Neural cell (in vitro differentiated cells): Measurements from ENCODE around the gene ZNF567. TPM values are rescaled to one million over a fixed set of nuclear protein-coding genes. Genes with fewer than 3 reads are reported as not detected.

Source experiments
- H2AFZ ChIP-seq: fragments of 200-600, 300-800 bp; sonication (generic), shearing (Covaris generic); 2 replicates; pipeline ENCODE4 v1.6.0; 2014; ENCODE audit warnings: low read depth, mild to moderate bottlenecking, antibody characterized with exemption, low read length, moderate library complexity
- H3F3A ChIP-seq: fragments of 200-600 bp; shearing (Covaris generic); 2 replicates; pipeline ENCODE4 v1.6.1; 2016; ENCODE audit warnings: mild to moderate bottlenecking, moderate library complexity, mixed read lengths, antibody characterized with exemption, low read length; ENCODE audit not compliant: insufficient read depth, poor library complexity, severe bottlenecking
- H3K27ac ChIP-seq: fragments of 200-600, 300-800 bp; sonication (generic), shearing (Covaris generic); 2 replicates; pipeline ENCODE4 v1.5.1; 2014; ENCODE audit warnings: mild to moderate bottlenecking, low read length, moderate library complexity
- H3K27me3 ChIP-seq: fragments of 300-800, 200-600 bp; sonication (generic), shearing (Covaris generic); 2 replicates; pipeline ENCODE4 v1.6.0; 2014; ENCODE audit warnings: mild to moderate bottlenecking, low read depth, low read length, moderate library complexity; ENCODE audit not compliant: insufficient read depth
- H3K36me3 ChIP-seq: fragments of 300-800, 200-600 bp; sonication (generic), shearing (Covaris generic); 2 replicates; pipeline ENCODE4 v1.5.1; 2014; ENCODE audit warnings: mild to moderate bottlenecking, antibody characterized with exemption, low read length, moderate library complexity; ENCODE audit not compliant: insufficient read depth
- H3K4me2 ChIP-seq: fragments of 300-800, 200-600 bp; sonication (generic), shearing (Covaris generic); 2 replicates; pipeline ENCODE4 v1.6.0; 2014; ENCODE audit warnings: mild to moderate bottlenecking, low read length
- H3K4me3 ChIP-seq: fragments of 300-800, 200-600 bp; sonication (generic), shearing (Covaris generic); 2 replicates; pipeline ENCODE4 v1.5.1; 2014; ENCODE audit warnings: mild to moderate bottlenecking, low read length, moderate library complexity
- H3K79me2 ChIP-seq: fragments of 200-600 bp; shearing (Covaris generic); replicated peaks from 2 replicates; pipeline ENCODE4 v1.6.0; 2014; ENCODE audit warnings: mild to moderate bottlenecking, low read length, moderate library complexity; ENCODE audit not compliant: insufficient read depth
- H3K9ac ChIP-seq: fragments of 300-800, 200-600 bp; sonication (generic), shearing (Covaris generic); 2 replicates; pipeline ENCODE4 v1.6.1; 2016; ENCODE audit warnings: mild to moderate bottlenecking, low read length, mixed read lengths
- H3K9me2 ChIP-seq: fragments of 200-600 bp; shearing (Covaris generic); 2 replicates; pipeline ENCODE4 v1.6.1; 2016; ENCODE audit warnings: mild to moderate bottlenecking, low read length, mixed read lengths; ENCODE audit not compliant: insufficient read depth
- H3K9me3 ChIP-seq: fragments of 200-600, 300-800 bp; sonication (generic), shearing (Covaris generic); 2 replicates; pipeline ENCODE4 v1.6.1; 2016; ENCODE audit warnings: mild to moderate bottlenecking, mixed run types, low read length, moderate library complexity, mixed read lengths
- H4K20me1 ChIP-seq: fragments of 200-600 bp; shearing (Covaris generic); 2 replicates; pipeline ENCODE4 v1.6.1; 2016; ENCODE audit warnings: mild to moderate bottlenecking, mixed run types; ENCODE audit not compliant: insufficient read depth
- EP300 ChIP-seq: fragments of 450-650 bp; conservative IDR thresholded peaks from 2 replicates; pipeline ENCODE4 v1.6.1; 2014; ENCODE audit warnings: antibody characterized with exemption, mild to moderate bottlenecking, moderate library complexity; ENCODE audit not compliant: poor library complexity, severe bottlenecking
- EZH2 ChIP-seq: fragments of 200-600, 300-800 bp; shearing (Covaris generic), sonication (generic); IDR thresholded peaks from 2 replicates; pipeline ENCODE4 v1.6.1; 2014; ENCODE audit warnings: antibody characterized with exemption, low read length, borderline replicate concordance, mild to moderate bottlenecking; ENCODE audit not compliant: insufficient read depth, poor library complexity, severe bottlenecking
- MXI1 ChIP-seq: fragments of 450-650 bp; conservative IDR thresholded peaks from 2 replicates; pipeline ENCODE4 v1.6.1; 2014; ENCODE audit warnings: antibody characterized with exemption, mild to moderate bottlenecking; ENCODE audit not compliant: poor library complexity, severe bottlenecking
- POLR2AphosphoS5 ChIP-seq: IDR thresholded peaks from 2 replicates; pipeline ENCODE4 v1.6.1; 2012
- RAD21 ChIP-seq: fragments of 450-650 bp; conservative IDR thresholded peaks from 2 replicates; pipeline ENCODE4 v1.6.1; 2014; ENCODE audit warnings: antibody characterized with exemption, mild to moderate bottlenecking, moderate library complexity
- SMC3 ChIP-seq: fragments of 450-650 bp; conservative IDR thresholded peaks from 2 replicates; pipeline ENCODE4 v1.6.1; 2014; ENCODE audit warnings: antibody characterized with exemption, mild to moderate bottlenecking, moderate library complexity; ENCODE audit not compliant: poor library complexity
- TAF1 ChIP-seq: IDR thresholded peaks from 2 replicates; pipeline ENCODE4 v1.6.1; 2012; ENCODE audit warnings: low read depth
- polyA plus RNA-seq: library from polyadenylated mRNA; depleted of rRNA; stranded (reverse); fragments of >200 nt; gene quantifications from 2 replicates; pipeline ENCODE4 v1.2.3, GENCODE V29; 2014
- TF ChIP-seq, protein P1 (sequence below): fragments of 450-650 bp; IDR thresholded peaks from 2 replicates; pipeline ENCODE4 v1.5.1; 2014; ENCODE audit warnings: antibody characterized with exemption, mild to moderate bottlenecking, moderate library complexity; ENCODE audit not compliant: poor library complexity, severe bottlenecking
- TF ChIP-seq, protein P2 (sequence below): IDR thresholded peaks from 2 replicates; pipeline ENCODE4 v1.6.1; 2012; ENCODE audit warnings: borderline replicate concordance

Gene ZNF567
- polyA plus RNA-seq, 1 donor from 2014 or later: 18.4 TPM

DNA sequence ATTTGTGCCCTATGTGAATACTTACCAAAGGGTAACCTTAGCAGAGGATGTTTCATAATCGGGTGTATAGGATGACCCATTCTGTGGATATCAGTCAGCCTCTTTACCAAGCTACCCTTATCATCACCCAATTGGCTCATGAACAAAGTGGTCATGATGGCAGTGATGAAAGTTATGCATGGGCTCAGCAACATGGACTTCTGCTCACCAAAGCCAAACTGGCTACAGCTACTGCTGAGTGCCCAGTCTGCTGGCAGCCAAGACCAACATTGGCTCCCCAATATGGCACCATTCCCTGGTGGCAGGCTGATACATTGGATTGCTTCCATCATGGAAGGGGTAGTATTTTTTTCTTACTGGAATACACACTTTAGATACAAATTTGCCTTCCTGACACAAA, 15.0 kb upstream of the ZNF567 start:
- Histone ChIP-seq H3F3A (no peaks in the 10 kb centered on the region), H3K27me3 (no peaks in the 10 kb centered on the region), H3K9me3 (peaks cover 19% of the 10 kb centered on the region), H3K79me2 (peaks cover 16% of the 10 kb centered on the region), H4K20me1 (no peaks in the 10 kb centered on the region), H3K27ac (no peak overlapping the region), H3K4me2 (no peak overlapping the region), H3K9me2 (no peaks in the 10 kb centered on the region), H3K9ac (no peak overlapping the region), H3K36me3 (no peaks in the 10 kb centered on the region), H2AFZ (no peak overlapping the region), H3K4me3 (no peak overlapping the region)
- TF ChIP-seq TAF1 (no peak), EZH2 (no peak), SMC3 (no peak), MXI1 (no peak)
- TF ChIP-seq, protein P1, sequence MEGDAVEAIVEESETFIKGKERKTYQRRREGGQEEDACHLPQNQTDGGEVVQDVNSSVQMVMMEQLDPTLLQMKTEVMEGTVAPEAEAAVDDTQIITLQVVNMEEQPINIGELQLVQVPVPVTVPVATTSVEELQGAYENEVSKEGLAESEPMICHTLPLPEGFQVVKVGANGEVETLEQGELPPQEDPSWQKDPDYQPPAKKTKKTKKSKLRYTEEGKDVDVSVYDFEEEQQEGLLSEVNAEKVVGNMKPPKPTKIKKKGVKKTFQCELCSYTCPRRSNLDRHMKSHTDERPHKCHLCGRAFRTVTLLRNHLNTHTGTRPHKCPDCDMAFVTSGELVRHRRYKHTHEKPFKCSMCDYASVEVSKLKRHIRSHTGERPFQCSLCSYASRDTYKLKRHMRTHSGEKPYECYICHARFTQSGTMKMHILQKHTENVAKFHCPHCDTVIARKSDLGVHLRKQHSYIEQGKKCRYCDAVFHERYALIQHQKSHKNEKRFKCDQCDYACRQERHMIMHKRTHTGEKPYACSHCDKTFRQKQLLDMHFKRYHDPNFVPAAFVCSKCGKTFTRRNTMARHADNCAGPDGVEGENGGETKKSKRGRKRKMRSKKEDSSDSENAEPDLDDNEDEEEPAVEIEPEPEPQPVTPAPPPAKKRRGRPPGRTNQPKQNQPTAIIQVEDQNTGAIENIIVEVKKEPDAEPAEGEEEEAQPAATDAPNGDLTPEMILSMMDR: no peak

DNA sequence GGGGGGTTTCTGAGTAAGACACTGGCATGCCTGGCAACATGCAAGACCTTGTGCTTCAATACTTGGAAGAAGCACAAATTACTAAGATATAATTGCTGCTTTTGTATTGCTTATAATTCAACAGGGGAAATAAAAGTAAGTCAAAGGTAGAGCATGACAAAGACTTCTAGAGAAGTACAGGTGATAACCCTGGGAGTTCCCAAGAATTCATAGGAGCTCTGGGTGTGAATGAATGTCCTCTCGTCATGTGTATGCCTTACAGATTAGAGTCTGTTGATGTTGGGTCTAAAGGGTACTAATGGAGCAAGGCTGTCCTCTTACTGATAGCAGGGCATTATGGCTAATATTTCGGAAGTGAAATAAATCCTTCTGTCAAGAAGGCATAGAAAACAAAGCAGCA, 13.2 kb upstream of the ZNF567 start:
- no peaks in the 10 kb centered on the region for H3F3A ChIP-seq
- H3K27ac ChIP-seq: no peak overlapping the region
- TF ChIP-seq MXI1 (no peak), EZH2 (no peak), RAD21 (no peak), EP300 (no peak), POLR2AphosphoS5 (no peak), TAF1 (no peak), SMC3 (no peak)
- TF ChIP-seq, protein P1: no peak
- TF ChIP-seq, protein P2, sequence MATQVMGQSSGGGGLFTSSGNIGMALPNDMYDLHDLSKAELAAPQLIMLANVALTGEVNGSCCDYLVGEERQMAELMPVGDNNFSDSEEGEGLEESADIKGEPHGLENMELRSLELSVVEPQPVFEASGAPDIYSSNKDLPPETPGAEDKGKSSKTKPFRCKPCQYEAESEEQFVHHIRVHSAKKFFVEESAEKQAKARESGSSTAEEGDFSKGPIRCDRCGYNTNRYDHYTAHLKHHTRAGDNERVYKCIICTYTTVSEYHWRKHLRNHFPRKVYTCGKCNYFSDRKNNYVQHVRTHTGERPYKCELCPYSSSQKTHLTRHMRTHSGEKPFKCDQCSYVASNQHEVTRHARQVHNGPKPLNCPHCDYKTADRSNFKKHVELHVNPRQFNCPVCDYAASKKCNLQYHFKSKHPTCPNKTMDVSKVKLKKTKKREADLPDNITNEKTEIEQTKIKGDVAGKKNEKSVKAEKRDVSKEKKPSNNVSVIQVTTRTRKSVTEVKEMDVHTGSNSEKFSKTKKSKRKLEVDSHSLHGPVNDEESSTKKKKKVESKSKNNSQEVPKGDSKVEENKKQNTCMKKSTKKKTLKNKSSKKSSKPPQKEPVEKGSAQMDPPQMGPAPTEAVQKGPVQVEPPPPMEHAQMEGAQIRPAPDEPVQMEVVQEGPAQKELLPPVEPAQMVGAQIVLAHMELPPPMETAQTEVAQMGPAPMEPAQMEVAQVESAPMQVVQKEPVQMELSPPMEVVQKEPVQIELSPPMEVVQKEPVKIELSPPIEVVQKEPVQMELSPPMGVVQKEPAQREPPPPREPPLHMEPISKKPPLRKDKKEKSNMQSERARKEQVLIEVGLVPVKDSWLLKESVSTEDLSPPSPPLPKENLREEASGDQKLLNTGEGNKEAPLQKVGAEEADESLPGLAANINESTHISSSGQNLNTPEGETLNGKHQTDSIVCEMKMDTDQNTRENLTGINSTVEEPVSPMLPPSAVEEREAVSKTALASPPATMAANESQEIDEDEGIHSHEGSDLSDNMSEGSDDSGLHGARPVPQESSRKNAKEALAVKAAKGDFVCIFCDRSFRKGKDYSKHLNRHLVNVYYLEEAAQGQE: no peak
- H3K4me3 ChIP-seq: no peak overlapping the region
- no peak overlapping the region for H3K9ac ChIP-seq
- H3K36me3 ChIP-seq: peaks cover 7% of the 10 kb centered on the region
- H4K20me1 ChIP-seq: no peaks in the 10 kb centered on the region
- H3K9me2 ChIP-seq: no peaks in the 10 kb centered on the region
- H3K79me2 ChIP-seq: peaks cover 8% of the 10 kb centered on the region
- peaks cover 19% of the 10 kb centered on the region for H3K9me3 ChIP-seq
- no peak overlapping the region for H3K4me2 ChIP-seq
- no peak overlapping the region for H2AFZ ChIP-seq
- no peaks in the 10 kb centered on the region for H3K27me3 ChIP-seq
